ENCODE measurements around the gene ARAP3. TPM values are rescaled to one million over a fixed set of nuclear protein-coding genes. Genes with fewer than 3 reads are reported as not detected.

ARAP3 gene
- total and polyA plus RNA-seq, 2 experiments from 2014 or later: 18.4 to 33.2 TPM

DNA sequence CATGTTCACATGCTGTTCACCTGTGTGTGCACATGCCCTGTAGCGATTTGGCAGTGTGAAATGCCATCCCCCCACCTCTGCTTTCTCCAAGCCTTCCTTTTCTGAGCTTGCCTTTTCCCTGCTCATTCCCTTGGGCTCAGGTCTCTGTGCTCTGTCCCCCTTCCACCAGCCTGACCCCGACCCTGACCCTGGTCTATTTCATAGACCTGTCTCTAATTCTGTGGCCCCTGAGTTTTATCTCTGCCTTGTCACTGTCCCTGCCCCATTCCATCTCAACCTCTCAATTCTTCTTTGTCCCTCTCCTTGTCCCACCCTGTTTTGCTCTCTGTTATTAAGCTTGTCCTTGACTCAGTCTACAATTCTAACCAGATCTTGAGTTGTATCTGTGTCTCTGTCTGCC, 735 bp downstream of the ARAP3 start (continued):
- TF ChIP-seq, protein P1, sequence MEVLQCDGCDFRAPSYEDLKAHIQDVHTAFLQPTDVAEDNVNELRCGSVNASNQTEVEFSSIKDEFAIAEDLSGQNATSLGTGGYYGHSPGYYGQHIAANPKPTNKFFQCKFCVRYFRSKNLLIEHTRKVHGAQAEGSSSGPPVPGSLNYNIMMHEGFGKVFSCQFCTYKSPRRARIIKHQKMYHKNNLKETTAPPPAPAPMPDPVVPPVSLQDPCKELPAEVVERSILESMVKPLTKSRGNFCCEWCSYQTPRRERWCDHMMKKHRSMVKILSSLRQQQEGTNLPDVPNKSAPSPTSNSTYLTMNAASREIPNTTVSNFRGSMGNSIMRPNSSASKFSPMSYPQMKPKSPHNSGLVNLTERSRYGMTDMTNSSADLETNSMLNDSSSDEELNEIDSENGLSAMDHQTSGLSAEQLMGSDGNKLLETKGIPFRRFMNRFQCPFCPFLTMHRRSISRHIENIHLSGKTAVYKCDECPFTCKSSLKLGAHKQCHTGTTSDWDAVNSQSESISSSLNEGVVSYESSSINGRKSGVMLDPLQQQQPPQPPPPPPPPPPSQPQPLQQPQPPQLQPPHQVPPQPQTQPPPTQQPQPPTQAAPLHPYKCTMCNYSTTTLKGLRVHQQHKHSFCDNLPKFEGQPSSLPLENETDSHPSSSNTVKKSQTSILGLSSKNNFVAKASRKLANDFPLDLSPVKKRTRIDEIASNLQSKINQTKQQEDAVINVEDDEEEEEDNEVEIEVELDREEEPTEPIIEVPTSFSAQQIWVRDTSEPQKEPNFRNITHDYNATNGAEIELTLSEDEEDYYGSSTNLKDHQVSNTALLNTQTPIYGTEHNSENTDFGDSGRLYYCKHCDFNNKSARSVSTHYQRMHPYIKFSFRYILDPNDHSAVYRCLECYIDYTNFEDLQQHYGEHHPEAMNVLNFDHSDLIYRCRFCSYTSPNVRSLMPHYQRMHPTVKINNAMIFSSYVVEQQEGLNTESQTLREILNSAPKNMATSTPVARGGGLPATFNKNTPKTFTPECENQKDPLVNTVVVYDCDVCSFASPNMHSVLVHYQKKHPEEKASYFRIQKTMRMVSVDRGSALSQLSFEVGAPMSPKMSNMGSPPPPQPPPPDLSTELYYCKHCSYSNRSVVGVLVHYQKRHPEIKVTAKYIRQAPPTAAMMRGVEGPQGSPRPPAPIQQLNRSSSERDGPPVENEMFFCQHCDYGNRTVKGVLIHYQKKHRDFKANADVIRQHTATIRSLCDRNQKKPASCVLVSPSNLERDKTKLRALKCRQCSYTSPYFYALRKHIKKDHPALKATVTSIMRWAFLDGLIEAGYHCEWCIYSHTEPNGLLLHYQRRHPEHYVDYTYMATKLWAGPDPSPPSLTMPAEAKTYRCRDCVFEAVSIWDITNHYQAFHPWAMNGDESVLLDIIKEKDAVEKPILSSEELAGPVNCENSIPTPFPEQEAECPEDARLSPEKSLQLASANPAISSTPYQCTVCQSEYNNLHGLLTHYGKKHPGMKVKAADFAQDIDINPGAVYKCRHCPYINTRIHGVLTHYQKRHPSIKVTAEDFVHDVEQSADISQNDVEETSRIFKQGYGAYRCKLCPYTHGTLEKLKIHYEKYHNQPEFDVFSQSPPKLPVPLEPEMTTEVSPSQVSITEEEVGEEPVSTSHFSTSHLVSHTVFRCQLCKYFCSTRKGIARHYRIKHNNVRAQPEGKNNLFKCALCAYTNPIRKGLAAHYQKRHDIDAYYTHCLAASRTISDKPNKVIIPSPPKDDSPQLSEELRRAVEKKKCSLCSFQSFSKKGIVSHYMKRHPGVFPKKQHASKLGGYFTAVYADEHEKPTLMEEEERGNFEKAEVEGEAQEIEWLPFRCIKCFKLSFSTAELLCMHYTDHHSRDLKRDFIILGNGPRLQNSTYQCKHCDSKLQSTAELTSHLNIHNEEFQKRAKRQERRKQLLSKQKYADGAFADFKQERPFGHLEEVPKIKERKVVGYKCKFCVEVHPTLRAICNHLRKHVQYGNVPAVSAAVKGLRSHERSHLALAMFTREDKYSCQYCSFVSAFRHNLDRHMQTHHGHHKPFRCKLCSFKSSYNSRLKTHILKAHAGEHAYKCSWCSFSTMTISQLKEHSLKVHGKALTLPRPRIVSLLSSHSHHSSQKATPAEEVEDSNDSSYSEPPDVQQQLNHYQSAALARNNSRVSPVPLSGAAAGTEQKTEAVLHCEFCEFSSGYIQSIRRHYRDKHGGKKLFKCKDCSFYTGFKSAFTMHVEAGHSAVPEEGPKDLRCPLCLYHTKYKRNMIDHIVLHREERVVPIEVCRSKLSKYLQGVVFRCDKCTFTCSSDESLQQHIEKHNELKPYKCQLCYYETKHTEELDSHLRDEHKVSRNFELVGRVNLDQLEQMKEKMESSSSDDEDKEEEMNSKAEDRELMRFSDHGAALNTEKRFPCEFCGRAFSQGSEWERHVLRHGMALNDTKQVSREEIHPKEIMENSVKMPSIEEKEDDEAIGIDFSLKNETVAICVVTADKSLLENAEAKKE (CRISPR knock-in tag; IDR thresholded peaks at IDR 0.05): no peak
- TF ChIP-seq EZH2phosphoT487 (IDR thresholded peaks at IDR 0.05; ENCODE audit: unreplicated experiment): no peak
- no peak for TF ChIP-seq EZH2 (IDR thresholded peaks at IDR 0.05; ENCODE audit: low read depth, unreplicated experiment)
- no peak for TF ChIP-seq ZNF114 (CRISPR knock-in tag; IDR thresholded peaks at IDR 0.05)
- TF ChIP-seq ZNF331 (CRISPR knock-in tag; IDR thresholded peaks at IDR 0.05; ENCODE audit: low read depth): no peak
- TF ChIP-seq POLR2AphosphoS5 (IDR thresholded peaks at IDR 0.05; ENCODE audit: low read depth): no peak
- TF ChIP-seq, protein P2, sequence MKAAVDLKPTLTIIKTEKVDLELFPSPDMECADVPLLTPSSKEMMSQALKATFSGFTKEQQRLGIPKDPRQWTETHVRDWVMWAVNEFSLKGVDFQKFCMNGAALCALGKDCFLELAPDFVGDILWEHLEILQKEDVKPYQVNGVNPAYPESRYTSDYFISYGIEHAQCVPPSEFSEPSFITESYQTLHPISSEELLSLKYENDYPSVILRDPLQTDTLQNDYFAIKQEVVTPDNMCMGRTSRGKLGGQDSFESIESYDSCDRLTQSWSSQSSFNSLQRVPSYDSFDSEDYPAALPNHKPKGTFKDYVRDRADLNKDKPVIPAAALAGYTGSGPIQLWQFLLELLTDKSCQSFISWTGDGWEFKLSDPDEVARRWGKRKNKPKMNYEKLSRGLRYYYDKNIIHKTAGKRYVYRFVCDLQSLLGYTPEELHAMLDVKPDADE (IDR thresholded peaks at IDR 0.05): no peak
- TF ChIP-seq CREB1 (CRISPR knock-in tag; IDR thresholded peaks at IDR 0.05; ENCODE audit: low read depth): no peak

DNA sequence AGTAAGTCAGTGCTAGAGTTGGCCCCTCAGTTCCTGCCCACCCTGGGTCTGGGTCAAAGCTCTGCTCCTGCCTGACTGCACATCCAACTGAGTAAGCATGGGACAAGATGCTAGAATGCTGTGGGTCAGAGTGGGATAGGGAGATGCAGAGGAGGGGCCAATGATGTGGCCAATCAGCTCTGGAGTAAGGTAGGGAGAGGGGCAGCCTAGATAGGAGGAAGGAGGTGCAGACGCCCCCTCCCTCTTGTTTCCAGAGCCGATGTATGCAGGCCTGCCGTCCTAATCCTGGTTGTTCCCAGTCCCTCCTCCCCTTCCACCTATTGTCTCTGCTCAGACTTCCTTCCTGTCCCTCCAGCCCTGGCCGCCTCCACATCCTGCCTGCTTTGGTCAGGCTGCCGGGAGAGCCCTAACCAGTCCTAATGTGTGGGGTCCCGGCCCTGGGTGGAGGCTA, 1.3 kb downstream of the ARAP3 start:
- H3K36me3 Mint-ChIP-seq (ENCODE audit: low read depth): peaks cover 23% of the 10 kb centered on the region
- no peaks in the 10 kb centered on the region for H3K9me2 ChIP-seq (ENCODE audit: insufficient read depth)
- H3K4me1 Mint-ChIP-seq: peaks cover 42% of the 10 kb centered on the region
- no peaks in the 10 kb centered on the region for H3K27me3 ChIP-seq (ENCODE audit: insufficient read depth)
- peak overlapping the region; percentile 96 for H3K27ac ChIP-seq (ENCODE audit: low read depth)
- H3K4me3 Mint-ChIP-seq: peak overlapping the region; percentile 70
- H2AFZ ChIP-seq: no peak overlapping the region
- H3F3A ChIP-seq (replicated peaks; ENCODE audit: low read depth): peaks cover 32% of the 10 kb centered on the region
- peaks cover 19% of the 10 kb centered on the region; the same call in 1 of the 2 replicates for H3K79me2 ChIP-seq (replicated peaks; ENCODE audit: insufficient read depth)
- peak overlapping the region; percentile 85 for H3K27ac Mint-ChIP-seq
- no peaks in the 10 kb centered on the region for H4K20me1 ChIP-seq (replicated peaks; ENCODE audit: insufficient read depth)
- ATAC-seq: peak; percentile 81
- H3K4me3 ChIP-seq: peak overlapping the region; percentile 82
- peak; percentile 96 for DNase-seq (ENCODE audit: low spot score)
- TF ChIP-seq POLR2AphosphoS5 (IDR thresholded peaks at IDR 0.05; ENCODE audit: low read depth) (peak; percentile 86), ZNF331 (CRISPR knock-in tag; IDR thresholded peaks at IDR 0.05; ENCODE audit: low read depth) (no peak)
- TF ChIP-seq, protein P2 (IDR thresholded peaks at IDR 0.05): peak; percentile 77
- no peaks in the 10 kb centered on the region for H3K36me3 ChIP-seq (ENCODE audit: insufficient read depth)
- peaks cover 13% of the 10 kb centered on the region for H3K27me3 Mint-ChIP-seq (ENCODE audit: insufficient read depth, low read depth, poor library complexity)
- H3K4me1 ChIP-seq (ENCODE audit: insufficient read depth): peaks cover 38% of the 10 kb centered on the region
- H3K9me3 Mint-ChIP-seq: no peaks in the 10 kb centered on the region; the same call in 2 of the 3 replicates
- peak overlapping the region; percentile 93 for H3K4me2 ChIP-seq
